Peyer's patch (tissue), 4 donors: ENCODE measurements around the gene ZDHHC21.

ENCODE experiments used
- CTCF ChIP-seq, 6 experiments: fragments of 450-650 bp in 4 of 6; fragments of 200-600 bp in 2 of 6; sonication (generic) in 1 of 6; IDR thresholded peaks; one replicate each; pipeline ENCODE4 v1.5.1; 2017 to 2019; ENCODE audit warnings: antibody characterized with exemption in 6 of 6, mild to moderate bottlenecking in 3 of 6, moderate library complexity in 1 of 6
- POLR2A ChIP-seq, 2 donors: fragments of 450-650 bp; IDR thresholded peaks; one replicate each; pipeline ENCODE4 v1.5.1; 2017; ENCODE audit warnings: antibody characterized with exemption in 2 of 2, mild to moderate bottlenecking in 2 of 2, moderate library complexity in 2 of 2

- TF ChIP-seq CTCF (IDR thresholded peaks at IDR 0.05) (no peak), POLR2A (IDR thresholded peaks at IDR 0.05) (no peak)
Observed at GRCh38 chr9:14645648-14646047, 47.6 kb downstream of the ZDHHC21 start.
